Hepatocyte (in vitro differentiated cells): ENCODE data around the gene KRT75.

ENCODE experiments used
- CTCF ChIP-seq: fragments of 200-600 bp; sonication (generic); IDR thresholded peaks from 2 replicates; pipeline ENCODE4 v1.5.1; 2016; ENCODE audit warnings: antibody characterized with exemption, mild to moderate bottlenecking; ENCODE audit not compliant: poor library complexity
- EZH2phosphoT487 ChIP-seq: fragments of 200-600 bp; sonication (generic); IDR thresholded peaks from one replicate; pipeline ENCODE4 v1.6.1; 2018; ENCODE audit warnings: antibody characterized with exemption, mild to moderate bottlenecking, low read depth, moderate library complexity; ENCODE audit not compliant: unreplicated experiment, severe bottlenecking

- TF ChIP-seq CTCF (no peak), EZH2phosphoT487 (no peak)
Measured at GRCh38 chr12:52461693-52462092, 27.5 kb upstream of the KRT75 start.
